NCI-H1694 (cell line): ENCODE data around the gene MORF4L2.

Experiments used
- DNase-seq: peaks from one replicate; lab custom pipeline; 2025; lab: John Stamatoyannopoulos, UW

Gene MORF4L2, protein sequence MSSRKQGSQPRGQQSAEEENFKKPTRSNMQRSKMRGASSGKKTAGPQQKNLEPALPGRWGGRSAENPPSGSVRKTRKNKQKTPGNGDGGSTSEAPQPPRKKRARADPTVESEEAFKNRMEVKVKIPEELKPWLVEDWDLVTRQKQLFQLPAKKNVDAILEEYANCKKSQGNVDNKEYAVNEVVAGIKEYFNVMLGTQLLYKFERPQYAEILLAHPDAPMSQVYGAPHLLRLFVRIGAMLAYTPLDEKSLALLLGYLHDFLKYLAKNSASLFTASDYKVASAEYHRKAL

DNA sequence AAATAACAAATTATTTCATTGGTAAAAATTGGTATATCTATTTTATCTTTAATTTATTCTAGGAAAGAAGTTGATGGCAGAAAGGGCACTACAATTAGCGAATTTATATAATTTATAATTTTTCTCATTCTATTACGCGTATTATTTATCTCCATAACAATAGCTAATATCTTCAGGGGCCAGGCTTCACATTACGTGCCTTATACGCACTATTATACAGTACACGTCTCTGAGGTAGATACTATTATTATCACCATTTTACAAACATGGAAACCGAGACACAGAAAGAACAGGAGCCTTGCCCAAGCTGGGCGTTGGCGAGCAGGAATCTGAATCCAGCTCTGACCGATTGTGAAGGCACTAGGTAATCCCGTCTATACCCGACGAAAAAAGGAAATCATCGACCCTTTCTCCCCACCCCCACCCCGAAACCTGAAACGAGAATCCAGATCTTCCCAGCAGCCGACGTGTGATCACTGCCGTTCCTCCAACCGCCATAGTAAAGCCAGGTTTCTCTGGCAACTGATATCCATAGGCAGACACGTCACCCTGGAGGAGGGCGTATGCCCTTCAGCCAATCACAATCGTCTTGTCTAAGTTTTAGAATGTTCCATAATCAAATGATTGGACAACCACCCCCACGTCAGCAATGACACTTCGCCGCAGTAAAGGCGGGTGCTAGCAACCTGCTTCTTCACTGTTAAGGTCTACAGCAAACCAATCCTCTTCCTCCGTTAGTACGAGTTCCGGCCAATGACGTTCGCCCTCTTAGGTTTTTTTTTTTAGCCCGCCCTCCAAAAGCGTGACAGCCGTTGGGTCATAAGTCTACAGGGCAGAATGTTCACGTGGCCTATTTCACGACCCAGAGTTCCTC lies at the start of gene MORF4L2:
TSS of gene MORF4L2 (minus strand) at position 501 of the 874 bp plus-strand sequence. CDS start 9,672 bp downstream, outside the sequence.
- peak; percentile 98 for DNase-seq

DNA sequence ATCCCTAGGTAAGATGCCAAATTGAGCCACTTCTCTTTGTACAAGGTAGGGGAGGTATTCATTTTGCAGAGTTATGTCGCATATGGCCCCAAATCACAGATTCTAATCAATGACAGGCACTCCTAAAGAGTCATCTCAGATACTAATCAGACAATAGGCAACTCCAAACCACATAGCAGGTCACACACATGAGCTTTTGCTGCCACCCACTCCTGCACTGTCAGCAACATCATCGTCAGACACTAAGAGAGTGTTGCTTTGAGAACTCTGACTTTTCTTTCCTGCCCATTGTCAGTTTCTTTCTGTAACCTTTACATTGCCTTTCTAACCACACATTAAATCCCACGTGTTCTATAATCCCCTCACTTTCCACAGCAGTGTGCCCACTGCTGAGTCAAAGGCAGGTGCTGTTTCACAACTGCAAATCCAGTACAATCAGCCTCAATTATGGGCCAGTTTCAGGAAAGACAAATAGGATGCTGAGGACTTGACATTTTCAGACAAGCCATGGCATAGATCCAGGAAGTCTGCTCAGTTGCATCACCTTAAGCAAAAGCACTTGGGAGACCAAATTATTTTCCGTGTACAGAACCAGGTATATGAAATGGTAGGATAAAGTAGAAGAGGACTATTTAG lies 47.7 kb upstream of the MORF4L2 start:
- no peak for DNase-seq

DNA sequence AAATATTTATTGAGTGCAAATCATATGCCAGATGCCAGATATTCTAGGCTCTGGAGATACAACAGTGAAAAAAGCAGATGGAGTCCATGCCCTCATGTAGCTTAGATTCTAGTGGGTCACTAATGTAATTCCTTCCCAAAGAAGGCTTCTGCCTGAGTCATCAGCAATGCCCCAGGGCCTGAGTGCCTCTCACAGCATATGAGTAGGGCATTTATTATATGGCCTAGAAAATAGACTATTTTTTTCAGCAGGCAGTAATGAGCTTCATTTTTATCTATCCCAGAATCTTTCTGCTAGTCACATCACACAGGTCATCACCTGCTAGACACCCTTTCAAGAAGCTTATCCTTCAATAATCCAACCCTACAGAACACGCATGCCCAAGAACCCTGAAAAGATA lies 46.5 kb upstream of the MORF4L2 start:
- DNase-seq: no peak

DNA sequence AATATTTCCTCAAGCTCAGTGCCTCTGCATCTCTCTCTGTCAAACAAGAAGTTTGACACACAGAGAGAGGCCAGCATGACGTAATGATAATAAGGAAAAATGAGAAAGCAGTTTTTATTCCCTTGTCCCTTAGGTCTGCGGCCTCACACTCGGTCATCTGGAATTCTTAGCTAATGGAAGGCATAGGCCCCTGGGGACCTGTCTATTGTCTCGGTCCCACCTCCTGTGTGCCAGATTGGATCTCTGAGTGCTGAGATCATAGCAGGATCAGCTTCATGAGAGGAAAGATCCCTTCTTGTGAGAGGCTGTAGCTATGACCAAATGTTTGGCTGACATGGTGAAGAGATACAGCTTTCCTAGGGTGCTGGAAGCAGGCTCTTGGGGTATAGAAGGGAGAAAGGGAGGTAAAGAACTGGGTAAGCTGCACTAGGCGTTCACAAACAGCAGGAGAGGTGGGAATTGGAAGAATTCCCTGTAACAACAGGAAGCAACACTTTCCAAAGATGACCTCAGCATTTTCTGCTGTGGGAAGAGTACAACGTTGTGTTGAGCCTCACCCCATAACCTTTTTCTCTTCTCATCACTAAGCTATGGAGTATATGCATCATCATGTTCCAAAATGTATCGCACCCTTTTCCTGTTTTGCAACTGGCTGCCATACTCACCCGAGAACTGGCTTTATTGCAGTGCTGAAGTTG lies 44.4 kb upstream of the MORF4L2 start:
- no peak for DNase-seq

DNA sequence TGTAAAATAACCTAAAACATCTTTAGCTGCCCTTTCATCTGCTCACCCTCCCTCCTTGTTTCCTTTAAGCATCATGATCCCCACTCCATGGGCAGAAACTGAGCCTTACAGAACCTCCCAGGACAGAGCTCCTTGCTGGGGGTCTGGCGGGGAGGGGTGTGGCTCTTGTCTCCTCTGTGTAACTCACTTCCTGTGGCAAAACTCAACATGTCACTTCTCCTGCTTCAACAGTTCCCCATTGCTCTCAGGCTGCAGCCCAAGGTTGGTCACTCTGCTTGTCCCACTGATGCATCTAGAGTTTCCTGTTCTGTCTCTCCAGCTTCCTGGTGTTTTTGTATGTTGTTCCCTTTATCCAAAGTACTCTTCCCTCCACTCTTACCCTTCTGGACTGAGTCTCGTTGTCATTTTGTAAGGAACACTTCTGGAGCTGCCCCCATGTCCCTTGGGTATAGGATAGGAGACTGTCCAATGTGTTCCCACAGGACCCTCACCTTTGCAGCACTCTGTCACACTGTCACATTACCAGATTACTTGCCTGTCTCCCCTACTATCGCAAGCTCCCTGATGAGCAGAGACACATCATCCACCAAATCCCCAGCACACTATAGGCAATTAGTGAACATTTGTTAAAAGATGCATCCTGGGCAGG lies 43.8 kb upstream of the MORF4L2 start:
- DNase-seq: no peak

DNA sequence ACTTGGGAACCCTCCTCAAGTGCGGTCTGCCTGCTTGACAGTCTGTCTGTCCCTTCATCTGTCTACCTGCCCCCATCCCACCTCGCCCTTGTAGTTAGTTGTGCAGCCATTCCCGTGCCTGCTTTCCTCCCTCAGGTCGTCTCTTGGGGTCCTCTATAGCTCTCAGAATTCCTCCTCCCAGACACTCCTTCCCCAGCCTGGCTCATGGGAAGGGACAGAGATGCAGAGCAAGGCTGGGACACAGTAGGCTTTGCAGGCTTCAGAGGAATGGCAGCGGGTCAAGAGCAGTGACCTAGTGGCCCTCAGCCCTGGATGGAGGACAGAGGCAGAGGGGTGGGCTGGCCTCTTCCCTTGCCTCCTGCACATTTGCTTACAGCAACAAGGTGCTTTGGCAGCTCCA lies 42.5 kb upstream of the MORF4L2 start:
- no peak for DNase-seq

DNA sequence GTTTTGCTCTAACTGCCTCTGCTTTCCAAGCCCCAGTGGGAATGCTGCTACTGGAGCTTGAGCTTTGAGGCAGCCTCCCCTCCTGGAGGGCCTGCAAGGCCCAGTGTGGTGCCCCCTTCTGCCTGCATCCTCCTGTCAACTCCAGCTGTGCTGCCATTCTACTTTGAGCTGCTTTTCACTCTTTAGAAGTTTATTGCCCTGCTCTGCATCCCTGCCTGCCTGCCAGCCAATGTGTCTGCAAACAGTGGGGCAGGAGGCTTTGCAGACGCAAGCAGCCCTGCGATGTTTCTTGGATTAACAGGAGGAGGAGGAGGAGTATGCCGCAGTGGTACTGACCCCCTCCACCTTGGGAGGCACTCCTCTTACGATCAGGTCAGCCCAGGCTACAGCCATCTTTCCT lies 40.6 kb upstream of the MORF4L2 start:
- DNase-seq: no peak

DNA sequence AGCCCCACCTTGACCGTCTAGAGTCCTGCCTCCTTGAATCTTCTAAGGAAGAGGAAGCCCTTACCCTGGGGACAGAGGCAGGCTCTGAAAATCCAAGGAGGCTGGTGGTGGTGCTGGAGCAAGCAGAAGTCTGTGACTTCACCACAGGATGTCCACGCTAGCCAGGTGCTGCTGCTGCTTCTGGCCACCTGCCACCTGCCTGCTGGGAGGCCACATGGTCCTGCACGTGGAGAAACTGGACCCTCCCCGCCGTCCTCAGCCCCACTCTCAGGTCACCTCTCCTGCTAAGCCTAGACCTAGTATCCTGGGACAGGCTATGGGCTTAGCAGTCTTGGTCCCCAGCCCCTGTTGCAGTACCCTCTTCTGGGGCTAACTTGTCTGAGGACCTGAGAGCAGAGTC lies 40.0 kb upstream of the MORF4L2 start:
- DNase-seq: no peak

DNA sequence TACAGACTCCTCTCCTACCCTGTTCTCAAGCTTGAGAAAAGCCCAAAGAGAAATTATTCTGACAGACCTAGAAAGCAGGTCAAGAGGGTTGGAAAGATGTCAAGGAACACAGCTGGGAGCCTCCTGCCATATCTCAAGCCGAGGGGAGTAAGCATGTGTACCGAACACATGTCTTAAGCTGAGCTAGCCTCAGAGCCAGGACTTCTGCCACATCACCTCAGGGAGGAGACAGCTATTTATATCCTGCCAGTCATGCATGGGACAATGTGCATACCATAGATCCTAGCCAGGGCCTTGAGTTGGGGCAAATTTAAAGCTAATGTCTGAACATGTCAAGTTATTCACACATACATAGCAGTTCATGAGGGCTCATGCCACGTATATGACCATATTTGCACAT lies 36.0 kb upstream of the MORF4L2 start:
- no peak for DNase-seq

DNA sequence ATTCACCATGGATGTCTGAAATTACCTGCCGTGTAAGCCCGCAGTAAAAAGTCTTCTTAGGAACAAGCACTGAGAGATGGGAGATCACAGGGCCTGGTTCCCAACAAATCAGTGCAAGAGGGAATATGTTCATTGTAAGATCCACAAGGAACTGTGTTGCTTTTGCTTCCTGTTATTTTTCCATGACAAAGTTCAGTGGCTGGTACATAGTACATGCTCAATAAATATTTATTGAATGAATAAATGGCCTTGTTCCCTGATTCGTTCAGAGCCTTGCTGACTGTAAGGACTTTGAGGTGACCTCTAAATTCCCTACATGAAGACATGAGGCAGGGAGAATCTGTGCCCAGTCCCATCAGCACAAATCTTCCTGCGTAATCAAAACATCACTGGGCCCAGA lies 31.6 kb upstream of the MORF4L2 start:
- no peak for DNase-seq

DNA sequence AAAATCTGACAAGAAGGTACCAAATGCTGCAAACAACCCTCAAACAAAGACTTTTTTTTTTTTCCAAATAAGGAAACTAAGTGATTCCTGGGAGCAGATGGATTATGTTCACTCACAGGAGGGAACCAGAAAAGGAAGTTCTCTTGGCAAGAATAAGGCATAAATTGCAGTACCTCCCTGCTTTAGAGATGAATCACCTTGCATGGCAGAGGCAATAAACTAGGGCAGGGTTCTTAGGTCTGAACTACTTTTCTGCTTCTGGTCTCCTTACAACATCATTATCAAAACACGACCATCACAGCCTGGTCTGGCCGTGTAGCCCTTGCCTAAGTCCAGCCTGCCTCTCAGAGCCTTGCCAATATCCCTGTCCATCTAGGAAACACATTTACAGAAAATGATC lies 30.5 kb upstream of the MORF4L2 start:
- DNase-seq: no peak

DNA sequence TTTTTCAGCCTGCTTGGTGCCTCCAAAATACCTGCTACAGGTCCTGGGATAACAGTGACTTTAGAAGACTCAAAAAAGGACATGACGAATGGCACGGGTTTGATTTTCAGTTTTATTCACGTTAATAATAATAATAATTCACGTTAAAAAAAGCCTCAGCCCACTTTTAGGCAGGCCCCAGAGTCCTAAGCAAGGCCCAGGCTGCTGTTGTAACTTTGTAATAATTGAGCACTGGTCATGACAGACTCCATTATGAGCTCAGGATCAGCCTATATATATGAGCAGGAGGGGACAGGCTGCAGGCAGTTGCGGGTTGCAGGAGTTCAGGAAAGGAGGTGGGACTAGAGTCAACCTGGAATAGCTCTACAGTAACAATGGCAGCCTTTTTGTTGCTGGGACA lies 24.1 kb upstream of the MORF4L2 start, which contains the start of gene TMEM31:
TSS of gene TMEM31 (plus strand) at position 301 of the 400 bp plus-strand sequence. CDS start 1,350 bp downstream, outside the sequence.
- DNase-seq: no peak

DNA sequence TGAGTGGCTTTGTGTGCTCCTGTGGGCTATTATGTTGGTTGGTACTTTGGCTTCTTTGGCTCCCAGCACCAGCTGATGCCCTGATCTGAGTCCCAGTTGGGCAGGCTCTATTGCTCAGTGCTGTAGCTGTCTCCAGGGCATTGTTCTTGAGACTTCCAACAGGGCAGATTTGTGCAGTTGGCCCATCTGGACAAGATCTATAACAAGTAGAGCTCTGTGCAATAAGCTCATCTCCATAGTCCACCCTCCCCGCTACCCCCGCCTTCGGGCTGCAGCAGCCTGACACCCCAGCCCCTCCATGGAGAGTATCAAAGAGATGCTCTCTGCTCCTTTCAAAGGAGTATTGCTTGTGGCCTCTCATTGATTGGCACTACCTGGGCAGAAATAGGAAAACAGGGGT lies 18.4 kb upstream of the MORF4L2 start:
- DNase-seq: no peak

DNA sequence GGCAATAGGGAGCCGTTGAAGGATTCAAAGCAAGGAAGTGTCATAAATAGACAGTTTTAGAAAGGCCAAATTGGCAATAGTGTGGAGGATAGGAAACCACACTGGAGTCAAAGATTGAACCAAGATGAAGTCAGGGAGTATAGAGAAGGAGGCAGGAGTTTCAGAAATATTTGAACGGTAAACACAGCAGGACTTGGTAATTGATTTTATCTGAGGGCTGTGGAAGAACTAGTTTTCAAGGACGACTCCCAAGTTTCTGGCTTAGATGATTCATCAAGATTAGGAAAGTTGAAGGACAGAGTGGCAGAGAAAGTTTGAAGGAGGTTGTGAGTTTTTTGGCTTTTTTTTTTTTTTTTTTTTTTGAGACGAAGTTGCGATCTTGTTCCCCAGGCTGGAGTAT lies 12.7 kb upstream of the MORF4L2 start:
- DNase-seq: no peak

DNA sequence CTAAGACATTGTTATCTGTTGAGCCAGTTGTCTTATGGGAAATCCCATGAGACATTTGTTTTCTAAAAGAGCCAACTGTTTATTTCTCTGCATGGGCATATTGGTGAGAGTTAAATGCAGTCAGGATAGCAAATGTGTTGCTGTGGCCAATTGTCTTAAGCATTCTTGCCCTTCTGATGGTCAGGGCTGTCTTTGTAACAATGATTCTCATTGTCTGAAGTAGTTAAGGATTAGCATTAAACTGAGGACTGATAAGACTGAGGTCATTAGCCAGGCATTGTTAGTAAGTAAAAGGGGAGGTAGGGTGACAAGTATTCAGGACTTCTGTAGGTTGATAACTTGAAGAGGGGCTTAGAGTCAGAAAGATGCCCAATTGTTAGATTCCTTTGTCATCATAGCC lies 11.2 kb upstream of the MORF4L2 start:
- DNase-seq: no peak

DNA sequence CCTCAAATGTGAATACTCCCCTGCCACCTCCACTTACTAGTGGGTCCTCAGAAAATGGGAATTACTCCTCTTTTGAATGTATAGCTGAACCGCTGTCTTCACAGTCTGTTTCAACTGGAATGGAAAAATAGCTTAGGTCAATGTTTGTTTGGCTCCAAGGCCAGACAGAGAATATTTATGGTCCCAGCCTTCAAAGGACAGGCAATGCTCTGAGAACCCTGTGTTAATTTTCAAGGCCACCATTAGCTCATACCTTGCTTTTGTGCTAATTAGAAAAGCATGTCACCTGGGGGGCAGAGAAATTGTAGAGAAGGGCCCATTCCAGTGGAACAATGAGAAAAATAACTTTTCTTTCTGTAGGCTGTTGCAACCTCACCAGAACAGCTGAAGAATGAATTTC lies 4.6 kb upstream of the MORF4L2 start:
- no peak for DNase-seq

DNA sequence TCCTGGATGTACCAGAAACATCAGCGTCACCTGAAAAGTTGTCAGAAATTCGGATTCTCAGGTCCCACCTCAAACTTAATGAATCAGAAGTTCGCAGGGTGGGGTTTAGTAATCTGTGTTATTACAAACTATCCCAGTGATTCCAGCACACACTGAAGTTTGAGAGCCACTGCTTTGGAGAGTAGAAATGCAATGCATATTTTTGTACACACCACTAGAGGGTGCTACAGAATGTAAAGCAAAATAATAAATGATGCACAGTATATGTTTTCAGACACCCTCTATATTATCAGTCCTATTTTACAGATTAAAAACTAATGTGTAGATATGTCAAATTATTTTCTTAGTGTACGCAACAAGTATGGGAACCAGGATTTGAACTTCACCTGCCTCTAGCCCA lies 2.4 kb upstream of the MORF4L2 start:
- DNase-seq: peak; percentile 28

DNA sequence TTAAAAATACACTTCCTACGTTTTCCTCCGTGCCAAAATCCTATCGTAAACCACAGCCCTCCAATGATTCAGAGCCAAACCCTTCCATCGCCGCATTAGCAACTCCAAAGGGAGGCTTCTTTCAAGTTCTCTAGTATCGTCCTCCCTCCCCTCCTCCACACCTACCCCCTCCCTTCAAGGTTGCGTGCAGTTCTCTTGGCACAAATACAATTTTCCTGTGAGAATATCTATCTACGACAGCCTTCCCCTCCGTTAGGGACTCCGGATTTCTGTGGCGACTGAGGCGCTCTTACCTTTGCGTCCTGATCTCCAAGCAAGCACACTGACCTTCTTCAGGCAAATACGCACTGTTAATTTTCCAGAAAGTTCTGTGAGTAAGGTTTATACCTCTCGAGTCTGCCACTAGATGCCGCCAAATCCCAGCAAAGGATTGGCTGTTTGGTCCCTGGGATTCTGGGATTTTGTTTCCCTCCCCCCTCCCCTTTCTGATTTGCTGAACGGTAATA lies 1.2 kb upstream of the MORF4L2 start:
- peak; percentile 82 for DNase-seq

DNA sequence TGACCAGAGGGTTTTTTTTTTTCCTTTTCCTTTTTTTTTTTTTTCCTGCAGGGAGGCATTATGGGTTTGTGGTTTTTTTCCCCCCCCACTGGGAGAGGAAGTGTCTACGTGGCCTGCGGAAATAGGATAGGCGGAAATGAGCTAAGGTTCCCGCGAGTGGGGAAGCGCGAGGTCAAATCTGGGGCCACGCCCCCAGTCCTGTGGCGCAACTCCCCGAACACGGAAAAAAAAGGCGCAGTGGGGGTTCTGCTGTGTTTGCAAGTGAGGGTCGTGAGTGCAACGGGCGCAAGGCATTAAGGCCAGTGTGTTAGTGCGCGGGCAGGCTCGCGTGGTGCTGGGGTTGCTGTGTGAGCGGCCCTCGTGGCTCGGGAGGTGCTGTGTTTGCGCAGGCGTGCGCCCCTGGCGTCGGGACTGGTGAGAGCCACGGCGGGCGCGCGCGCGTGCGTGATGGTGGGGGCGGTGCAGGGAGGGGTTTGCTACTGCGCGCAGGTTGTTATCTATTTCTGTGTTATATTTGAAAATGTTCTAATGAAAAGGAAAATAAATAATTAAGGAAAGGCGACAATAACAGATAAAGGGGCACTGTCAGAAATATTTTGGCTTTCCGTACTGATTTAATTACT lies 685 bp upstream of the MORF4L2 start:
- peak; percentile 49 for DNase-seq

DNA sequence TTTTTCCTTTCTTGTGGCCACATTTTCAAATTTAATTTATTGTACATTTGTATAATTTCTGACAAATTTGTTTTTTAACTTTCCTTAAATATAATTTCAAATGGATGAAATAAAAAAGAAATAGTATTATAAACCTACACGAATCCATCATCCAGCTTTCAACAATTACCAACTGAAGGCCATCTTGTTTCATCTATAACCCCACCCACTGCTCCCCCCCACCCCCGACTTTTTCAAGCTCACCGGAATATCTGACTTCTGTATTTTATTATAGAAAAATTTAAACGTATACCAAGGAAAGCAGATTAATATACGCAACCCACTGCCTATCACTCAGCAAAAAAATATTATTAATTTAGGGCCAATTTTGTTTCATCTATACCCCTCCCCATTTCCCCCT lies 1.1 kb downstream of the MORF4L2 start:
- DNase-seq: peak; percentile 3

DNA sequence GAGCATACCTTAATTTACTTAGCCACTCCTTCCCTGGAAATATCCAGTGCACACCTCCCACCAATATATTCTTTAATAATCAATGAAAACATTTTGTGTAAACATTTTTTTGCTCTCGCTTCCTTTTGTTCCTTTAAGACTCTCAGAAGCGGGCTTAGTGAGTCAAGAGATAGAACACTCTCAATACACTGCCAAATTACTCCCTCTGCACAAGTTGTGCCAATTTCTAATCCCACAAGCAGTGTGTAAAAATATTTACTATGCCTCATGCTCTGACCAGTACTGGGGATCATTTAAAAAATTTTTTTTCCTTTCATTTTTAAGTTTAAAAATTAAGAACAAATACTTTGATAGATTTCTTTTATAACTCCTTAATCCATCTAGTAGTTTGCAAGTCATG lies 5.1 kb downstream of the MORF4L2 start:
- no peak for DNase-seq
